Heart right ventricle (tissue), 16 donors: Measurements from ENCODE around the gene PRKCE. TPM values are rescaled to one million over a fixed set of nuclear protein-coding genes. Genes with fewer than 3 reads are reported as not detected.
A peak's percentile ranks its signal among the peaks of the same experiment; 100 is the strongest.

ENCODE experiments used
- ATAC-seq, 8 donors: fragments of 200-7000 bp; cut with Tn5 transposase; one replicate each; pipeline ENCODE4 v1.9.1; 2020; ENCODE audit warnings: mild to moderate bottlenecking in 8 of 8, moderate library complexity in 8 of 8, moderate number of reproducible peaks in 1 of 8
- DNase-seq, 2 donors: peaks; one replicate each; pipeline ENCODE4 v3.0.0-alpha.2; 2020
- H3K27ac ChIP-seq, 10 donors: fragments of 200-600 bp; sonication (generic) in 2 of 10; one replicate each; pipeline versions ENCODE4 v1.5.0 to v1.8.0; 2020 to 2022; ENCODE audit warnings: mild to moderate bottlenecking in 3 of 10
- H3K27me3 ChIP-seq, 7 donors: fragments of 200-600 bp; one replicate each; pipeline ENCODE4 v1.8.0; 2021 to 2022; ENCODE audit warnings: mild to moderate bottlenecking in 2 of 7
- H3K36me3 ChIP-seq, 9 donors: fragments of 200-600 bp; sonication (generic) in 1 of 9; one replicate each; pipeline versions ENCODE4 v1.5.0 to v1.8.0; 2020 to 2022; ENCODE audit warnings: mild to moderate bottlenecking in 2 of 9
- H3K4me1 ChIP-seq, 9 donors: fragments of 200-600 bp; sonication (generic) in 1 of 9; one replicate each; pipeline versions ENCODE4 v1.5.0 to v1.8.0; 2020 to 2022; ENCODE audit warnings: mild to moderate bottlenecking in 4 of 9
- H3K4me3 ChIP-seq, 10 donors: fragments of 200-600 bp; sonication (generic) in 2 of 10; one replicate each; pipeline versions ENCODE4 v1.5.0 to v1.8.0; 2020 to 2022; ENCODE audit warnings: mild to moderate bottlenecking in 7 of 10, moderate library complexity in 2 of 10
- H3K9me3 ChIP-seq, 11 donors: fragments of 200-600 bp in 10 of 11; sonication (generic) in 2 of 11; one replicate each; pipeline versions ENCODE4 v1.5.0 to v1.8.0; 2013 to 2022; ENCODE audit warnings: mild to moderate bottlenecking in 2 of 11, control low read depth in 1 of 11, moderate library complexity in 1 of 11
- WGBS, 2 donors: extraction: QIAGEN DNeasy Blood & Tissue Kit; methylation state at CpG; one replicate each; pipeline ENCODE4 v1.1.7; 2013; ENCODE audit warnings: inconsistent platforms in 1 of 2; 5-methylcytosine and 5-hydroxymethylcytosine counted together
- intact Hi-C, 10 donors: fragments of 100-400 bp; cut with DNase I; formaldehyde crosslinking; loops; one replicate each; pipeline versions ENCODE4 v1.11.1 to v1.14.2; 2022
- polyA plus RNA-seq, 2 donors: library from polyadenylated mRNA; stranded (reverse); fragments of 200-250 nt; gene quantifications; one replicate each; pipeline ENCODE4 v1.2.3, GENCODE V29; 2013
- total RNA-seq, 10 donors: library from RNA; stranded (reverse); fragmentation: NEBNext Ultra II Directional in 3 of 10; extraction: Animal tissue kit (Norgen Biotek cat#: 25700) in 3 of 10; gene quantifications; one replicate each; pipeline versions ENCODE4 v1.2.1 to v1.2.4, GENCODE V29; 2021 to 2023
- TF ChIP-seq, protein P1 (sequence below), 9 donors: fragments of 200-600 bp; sonication (generic) in 2 of 9; IDR thresholded peaks; one replicate each; pipeline versions ENCODE4 v1.5.0 to v1.8.0; 2021 to 2022; ENCODE audit warnings: antibody characterized with exemption in 9 of 9, mild to moderate bottlenecking in 5 of 9, moderate library complexity in 1 of 9
- donor health status: Arrhythmogenic right ventricular cardiomyopathy.
- donor health status: ischemic (EF 13 %, LVEDD 7.1; RV severe dilation, severe dysfunction).
- donor health status: healthy with polysubstance abuse.
- donor health status: DM: no; HTN: yes; CAD: no.
- donor health status: DM: no; HTN: no; CAD: no.
- donor health status: ischemic (EF 25% LVEDD 6.9; RV normal size, moderate dysfunction).
- donor health status: ischemic (EF 25% LVEDD 5.7; RV mildly dilated, moderate dysfunction).
- donor health status: healthy.
- donor health status: DM: yes; HTN: yes; CAD: no.
- donor health status: Ischemic cardiomyopathy.
- donor health status: ischemic (EF 35%, LVEDD 5.7; RV mildly dilated, moderate dysfunction).
- donor health status: nonischemic (EF 11% LVEDD 7.7; RV severe dilation, severe dysfunction).
- donor health status: DM: yes; HTN: yes; CAD: no.
- donor health status: PGD.
- donor health status: ischemic (EF 29% LVEDD 5.4; RV normal size, mild dysfunction).
- donor health status: nonischemic (EF 23%, LVEDD 6.1; RV moderate dilation, normal function).

The PRKCE gene
- total and polyA plus RNA-seq, 12 donors: 3.7 to 22.7 (median 16.7) TPM

DNA sequence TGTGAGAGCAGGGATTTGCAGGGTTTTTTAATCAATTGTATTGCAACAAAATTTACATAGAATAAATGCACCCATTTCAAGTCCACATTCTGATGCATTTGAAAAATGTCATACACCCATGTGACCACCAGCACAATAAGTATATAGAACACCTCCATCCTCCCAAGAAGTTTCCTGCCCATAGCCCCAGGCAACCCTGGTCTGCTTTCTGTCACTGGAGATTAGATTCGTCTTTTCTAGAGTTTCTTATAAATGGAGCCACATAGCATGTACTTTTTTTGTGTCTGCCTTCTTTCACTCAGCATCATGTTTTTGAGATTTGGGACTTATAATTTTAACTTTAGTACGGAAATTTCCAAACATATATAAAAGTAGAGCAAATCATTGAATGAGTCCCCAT, 518.6 kb downstream of the PRKCE start:
- no peak for ATAC-seq
- intact Hi-C loops: loop anchor here in 1 of 10 donors (5.0 kb wide), 1 partner anchor 43 kb away; no protein-coding TSS in a partner anchor
- WGBS, 2 donors: 46 to 62% methylated on average over 2 of the region's 2 CpGs
- H3K27me3 ChIP-seq: no peaks in the 10 kb centered on the region
- DNase-seq: no peak
- TF ChIP-seq, protein P1, sequence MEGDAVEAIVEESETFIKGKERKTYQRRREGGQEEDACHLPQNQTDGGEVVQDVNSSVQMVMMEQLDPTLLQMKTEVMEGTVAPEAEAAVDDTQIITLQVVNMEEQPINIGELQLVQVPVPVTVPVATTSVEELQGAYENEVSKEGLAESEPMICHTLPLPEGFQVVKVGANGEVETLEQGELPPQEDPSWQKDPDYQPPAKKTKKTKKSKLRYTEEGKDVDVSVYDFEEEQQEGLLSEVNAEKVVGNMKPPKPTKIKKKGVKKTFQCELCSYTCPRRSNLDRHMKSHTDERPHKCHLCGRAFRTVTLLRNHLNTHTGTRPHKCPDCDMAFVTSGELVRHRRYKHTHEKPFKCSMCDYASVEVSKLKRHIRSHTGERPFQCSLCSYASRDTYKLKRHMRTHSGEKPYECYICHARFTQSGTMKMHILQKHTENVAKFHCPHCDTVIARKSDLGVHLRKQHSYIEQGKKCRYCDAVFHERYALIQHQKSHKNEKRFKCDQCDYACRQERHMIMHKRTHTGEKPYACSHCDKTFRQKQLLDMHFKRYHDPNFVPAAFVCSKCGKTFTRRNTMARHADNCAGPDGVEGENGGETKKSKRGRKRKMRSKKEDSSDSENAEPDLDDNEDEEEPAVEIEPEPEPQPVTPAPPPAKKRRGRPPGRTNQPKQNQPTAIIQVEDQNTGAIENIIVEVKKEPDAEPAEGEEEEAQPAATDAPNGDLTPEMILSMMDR (IDR thresholded peaks at IDR 0.05): no peak
- no peak overlapping the region for H3K4me3 ChIP-seq
- H3K27ac ChIP-seq: no peak overlapping the region
- no peaks in the 10 kb centered on the region for H3K9me3 ChIP-seq
- H3K4me1 ChIP-seq: peaks cover 3 to 29% (median 17%) of the 10 kb centered on the region in 9 donors
- peaks cover 0 to 6% (median 0%) of the 10 kb centered on the region in 9 donors for H3K36me3 ChIP-seq

DNA sequence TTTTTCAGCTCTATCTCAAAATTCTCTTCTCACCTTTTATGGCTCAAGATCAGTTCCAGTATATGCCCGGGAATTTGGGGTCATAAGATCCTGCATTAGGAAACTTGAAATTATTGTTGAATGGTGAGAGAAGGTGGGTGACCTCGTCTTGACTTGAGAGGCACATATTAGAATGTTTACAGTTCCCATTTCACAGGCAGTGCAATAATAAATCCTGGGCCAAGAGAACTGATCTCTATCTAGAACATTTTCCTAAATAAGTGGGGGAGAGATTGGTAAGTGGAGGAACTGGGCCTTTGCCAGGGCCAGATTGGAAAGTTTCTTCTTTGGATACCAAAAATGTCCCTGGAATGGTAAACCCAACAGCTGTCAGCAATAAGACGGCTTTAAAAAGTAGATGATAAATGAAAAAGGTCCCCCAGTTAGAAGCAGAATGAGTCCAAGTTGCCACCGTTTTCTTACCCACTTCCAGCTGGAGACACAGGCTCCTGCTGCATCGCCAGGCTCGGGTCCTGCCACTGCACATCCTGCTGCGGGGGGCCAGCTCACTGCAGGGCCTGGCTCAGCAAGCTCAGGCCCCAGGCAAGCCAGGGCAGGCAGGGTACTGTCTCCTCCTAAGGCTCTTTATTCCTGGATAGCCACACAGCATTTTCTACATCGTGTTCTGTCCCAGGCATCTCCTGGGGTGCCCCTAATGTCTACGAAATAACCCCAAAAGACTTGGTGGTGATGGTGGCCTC, 519.3 kb downstream of the PRKCE start:
- Histone ChIP-seq H3K4me3 (no peak overlapping the region), H3K27me3 (no peaks in the 10 kb centered on the region), H3K9me3 (no peaks in the 10 kb centered on the region), H3K36me3 (peaks cover 0 to 6% (median 0%) of the 10 kb centered on the region in 9 donors), H3K4me1 (peaks cover 0 to 22% (median 11%) of the 10 kb centered on the region in 9 donors), H3K27ac (peak overlapping the region in 2 of 10 donors; percentile 38 to 44)
- no peak for DNase-seq
- ATAC-seq: peak in 2 of 8 donors; percentile 16 to 28
- TF ChIP-seq, protein P1 (IDR thresholded peaks at IDR 0.05): no peak
- intact Hi-C loops: loop anchor here in 1 of 10 donors (5.0 kb wide), 1 partner anchor 43 kb away; no protein-coding TSS in a partner anchor
- WGBS, 2 donors: 84 to 88% methylated on average over 9 of the region's 9 CpGs

DNA sequence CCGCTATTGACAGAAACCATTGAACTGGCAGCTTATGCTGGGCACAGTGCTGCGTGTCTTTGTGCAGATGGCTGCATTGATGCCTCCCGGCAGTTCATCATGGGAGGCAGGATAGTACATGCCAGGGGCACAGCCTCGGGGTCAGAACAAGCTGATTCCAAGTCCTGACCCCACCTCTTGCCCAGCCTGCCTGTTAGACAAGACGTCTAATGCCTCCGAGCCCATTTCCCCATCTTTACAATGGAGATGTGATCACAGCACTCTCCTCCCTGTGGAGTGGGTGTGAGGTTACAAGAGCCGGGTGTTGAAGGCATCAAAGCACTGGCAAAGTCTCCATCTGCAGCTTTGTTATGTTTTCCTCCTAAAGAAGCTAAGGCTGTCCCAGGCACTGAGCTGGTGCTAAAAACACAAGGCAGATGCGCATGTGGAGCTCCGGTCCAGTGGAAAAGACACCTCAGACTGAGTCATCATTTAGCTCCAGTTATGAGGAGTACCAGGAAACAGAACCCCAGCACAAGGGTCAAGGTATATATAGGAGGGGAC, 520.0 kb downstream of the PRKCE start:
- DNase-seq (no peak), ATAC-seq (peak in 5 of 8 donors; percentile 10 to 59 (median 31))
- WGBS, 2 donors: 80 to 82% methylated on average over 9 of the region's 9 CpGs
- no peak overlapping the region for H3K4me3 ChIP-seq
- H3K27ac ChIP-seq: peak overlapping the region in 1 of 10 donors; percentile 38
- peaks cover 0 to 18% (median 11%) of the 10 kb centered on the region in 9 donors for H3K4me1 ChIP-seq
- H3K36me3 ChIP-seq: peaks cover 0 to 6% (median 0%) of the 10 kb centered on the region in 9 donors
- no peaks in the 10 kb centered on the region for H3K27me3 ChIP-seq
- TF ChIP-seq, protein P1 (IDR thresholded peaks at IDR 0.05): no peak
- intact Hi-C loops: loop anchor here in 1 of 10 donors (5.0 kb wide), 1 partner anchor 44 kb away; no protein-coding TSS in a partner anchor
- H3K9me3 ChIP-seq: no peaks in the 10 kb centered on the region

DNA sequence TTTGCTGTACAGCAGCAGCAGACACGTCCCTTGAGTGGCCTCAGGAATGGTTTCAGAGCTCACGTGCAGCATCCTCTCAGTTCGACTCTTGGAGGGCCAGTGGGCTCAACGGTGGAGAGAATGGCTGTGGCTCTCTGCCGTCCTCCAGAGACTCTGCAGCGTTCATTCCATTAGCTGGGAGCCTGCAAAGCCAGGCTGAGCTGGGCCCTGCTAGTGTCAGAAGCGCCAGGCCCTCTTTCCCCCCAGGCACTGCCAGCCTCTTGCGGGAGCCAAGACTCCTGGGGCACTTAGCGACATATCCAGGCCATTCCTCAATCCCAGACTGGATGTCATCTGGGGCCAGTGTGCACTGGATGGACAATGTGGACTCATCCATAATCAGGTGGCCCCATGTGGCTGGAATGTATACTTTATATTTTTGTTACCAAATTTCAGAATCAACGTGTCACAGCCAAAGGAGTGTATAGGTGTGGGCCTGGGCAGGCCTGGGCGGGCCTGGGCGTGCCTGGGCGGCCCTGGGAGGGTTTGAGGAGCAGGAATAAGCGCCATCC, 520.6 kb downstream of the PRKCE start:
- no peak overlapping the region for H3K4me3 ChIP-seq
- H3K27ac ChIP-seq: peak overlapping the region in 1 of 10 donors; percentile 6
- DNase-seq: no peak
- 91 to 93% methylated on average over 14 of the region's 14 CpGs for WGBS, 2 donors
- TF ChIP-seq, protein P1 (IDR thresholded peaks at IDR 0.05): no peak
- intact Hi-C loops: loop anchor here in 1 of 10 donors (5.0 kb wide), 1 partner anchor 45 kb away; no protein-coding TSS in a partner anchor
- H3K9me3 ChIP-seq: no peaks in the 10 kb centered on the region
- ATAC-seq: peak in 2 of 8 donors; percentile 11 to 13
- peaks cover 0 to 18% (median 11%) of the 10 kb centered on the region in 9 donors for H3K4me1 ChIP-seq
- peaks cover 0 to 6% (median 0%) of the 10 kb centered on the region in 9 donors for H3K36me3 ChIP-seq
- no peaks in the 10 kb centered on the region for H3K27me3 ChIP-seq
